HL-60 (cell line): ENCODE measurements around the gene FOCAD.

Source experiments
- GABPA ChIP-seq: IDR thresholded peaks from 2 replicates; pipeline ENCODE4 v1.6.1; 2012; ENCODE audit warnings: low read depth
- POLR2AphosphoS5 ChIP-seq: IDR thresholded peaks from 2 replicates; pipeline ENCODE4 v1.6.1; 2012; ENCODE audit warnings: low read depth
- TF ChIP-seq, protein P1 (sequence below): IDR thresholded peaks from one replicate; pipeline ENCODE4 v1.5.1; 2011; ENCODE audit warnings: low read length, control low read depth, inconsistent platforms; ENCODE audit not compliant: insufficient read depth
- TF ChIP-seq, protein P2 (sequence below): IDR thresholded peaks from 2 replicates; pipeline ENCODE4 v1.6.1; 2012; ENCODE audit warnings: low read depth; ENCODE audit not compliant: insufficient replicate concordance

DNA sequence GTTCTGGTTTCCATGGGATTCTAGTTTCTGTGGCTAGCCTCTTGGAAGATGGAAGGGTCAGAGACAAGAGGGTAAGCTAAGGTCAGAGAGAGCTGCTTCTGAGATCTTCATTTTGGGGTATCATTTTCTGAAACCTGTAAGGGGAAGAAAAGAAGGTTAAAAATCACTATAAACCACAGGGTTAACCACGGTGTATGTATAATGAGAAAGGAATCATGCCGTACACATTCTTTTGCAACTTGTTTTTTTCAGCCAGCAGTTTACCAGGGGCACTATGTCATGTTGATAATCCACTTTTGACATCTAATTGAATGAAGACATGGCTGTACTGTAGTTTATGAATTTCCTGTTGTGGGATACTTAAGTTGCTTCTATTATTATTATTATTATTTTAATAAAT is 164.4 kb downstream of the FOCAD start:
- TF ChIP-seq POLR2AphosphoS5 (no peak), GABPA (no peak)
- TF ChIP-seq, protein P1, sequence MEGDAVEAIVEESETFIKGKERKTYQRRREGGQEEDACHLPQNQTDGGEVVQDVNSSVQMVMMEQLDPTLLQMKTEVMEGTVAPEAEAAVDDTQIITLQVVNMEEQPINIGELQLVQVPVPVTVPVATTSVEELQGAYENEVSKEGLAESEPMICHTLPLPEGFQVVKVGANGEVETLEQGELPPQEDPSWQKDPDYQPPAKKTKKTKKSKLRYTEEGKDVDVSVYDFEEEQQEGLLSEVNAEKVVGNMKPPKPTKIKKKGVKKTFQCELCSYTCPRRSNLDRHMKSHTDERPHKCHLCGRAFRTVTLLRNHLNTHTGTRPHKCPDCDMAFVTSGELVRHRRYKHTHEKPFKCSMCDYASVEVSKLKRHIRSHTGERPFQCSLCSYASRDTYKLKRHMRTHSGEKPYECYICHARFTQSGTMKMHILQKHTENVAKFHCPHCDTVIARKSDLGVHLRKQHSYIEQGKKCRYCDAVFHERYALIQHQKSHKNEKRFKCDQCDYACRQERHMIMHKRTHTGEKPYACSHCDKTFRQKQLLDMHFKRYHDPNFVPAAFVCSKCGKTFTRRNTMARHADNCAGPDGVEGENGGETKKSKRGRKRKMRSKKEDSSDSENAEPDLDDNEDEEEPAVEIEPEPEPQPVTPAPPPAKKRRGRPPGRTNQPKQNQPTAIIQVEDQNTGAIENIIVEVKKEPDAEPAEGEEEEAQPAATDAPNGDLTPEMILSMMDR, result no peak
- TF ChIP-seq, protein P2, sequence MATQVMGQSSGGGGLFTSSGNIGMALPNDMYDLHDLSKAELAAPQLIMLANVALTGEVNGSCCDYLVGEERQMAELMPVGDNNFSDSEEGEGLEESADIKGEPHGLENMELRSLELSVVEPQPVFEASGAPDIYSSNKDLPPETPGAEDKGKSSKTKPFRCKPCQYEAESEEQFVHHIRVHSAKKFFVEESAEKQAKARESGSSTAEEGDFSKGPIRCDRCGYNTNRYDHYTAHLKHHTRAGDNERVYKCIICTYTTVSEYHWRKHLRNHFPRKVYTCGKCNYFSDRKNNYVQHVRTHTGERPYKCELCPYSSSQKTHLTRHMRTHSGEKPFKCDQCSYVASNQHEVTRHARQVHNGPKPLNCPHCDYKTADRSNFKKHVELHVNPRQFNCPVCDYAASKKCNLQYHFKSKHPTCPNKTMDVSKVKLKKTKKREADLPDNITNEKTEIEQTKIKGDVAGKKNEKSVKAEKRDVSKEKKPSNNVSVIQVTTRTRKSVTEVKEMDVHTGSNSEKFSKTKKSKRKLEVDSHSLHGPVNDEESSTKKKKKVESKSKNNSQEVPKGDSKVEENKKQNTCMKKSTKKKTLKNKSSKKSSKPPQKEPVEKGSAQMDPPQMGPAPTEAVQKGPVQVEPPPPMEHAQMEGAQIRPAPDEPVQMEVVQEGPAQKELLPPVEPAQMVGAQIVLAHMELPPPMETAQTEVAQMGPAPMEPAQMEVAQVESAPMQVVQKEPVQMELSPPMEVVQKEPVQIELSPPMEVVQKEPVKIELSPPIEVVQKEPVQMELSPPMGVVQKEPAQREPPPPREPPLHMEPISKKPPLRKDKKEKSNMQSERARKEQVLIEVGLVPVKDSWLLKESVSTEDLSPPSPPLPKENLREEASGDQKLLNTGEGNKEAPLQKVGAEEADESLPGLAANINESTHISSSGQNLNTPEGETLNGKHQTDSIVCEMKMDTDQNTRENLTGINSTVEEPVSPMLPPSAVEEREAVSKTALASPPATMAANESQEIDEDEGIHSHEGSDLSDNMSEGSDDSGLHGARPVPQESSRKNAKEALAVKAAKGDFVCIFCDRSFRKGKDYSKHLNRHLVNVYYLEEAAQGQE, result no peak
